HG03103 (cell line): ENCODE data around the gene GNAT2.
A peak's percentile ranks its signal among the peaks of the same experiment; 100 is the strongest.
"Not testable (repeated sequence)": the region's sequence is repeated elsewhere in the genome, so short reads cannot be mapped to it uniquely, and the experiment has no call there.

ENCODE experiments used
- ATAC-seq: cut with Tn5 transposase; IDR thresholded peaks from one replicate; pipeline ENCODE4 v1.9.1; 2021; ENCODE audit warnings: low read depth; ENCODE audit not compliant: unreplicated experiment

GNAT2 gene

GRCh38 chr1:109619576-109620400, at the start of gene GNAT2, which contains the start of gene AMPD2:
Gene GNAT2, minus strand, starts transcription at chr1:109619616. Its CDS starts 6,746 bp downstream, at chr1:109612870.
Gene AMPD2, plus strand, starts transcription at chr1:109619837. Its CDS starts 1,339 bp downstream, at chr1:109621176.
- peak; percentile 48 for ATAC-seq

- ATAC-seq = no peak
These were observed 48.8 kb upstream of the GNAT2 start for GRCh38 chr1:109668123-109668775.

- peak; percentile 92 for ATAC-seq
These were observed 48.2 kb upstream of the GNAT2 start, which contains the start of gene GSTM2 for GRCh38 chr1:109667452-109668122. Gene GSTM2, plus strand, starts transcription at chr1:109668057. Its CDS starts 59 bp downstream, at chr1:109668116.

- ATAC-seq = no peak
These were observed 45.3 kb upstream of the GNAT2 start for GRCh38 chr1:109664671-109665070.

- ATAC-seq = no peak
These were observed 42.0 kb upstream of the GNAT2 start for GRCh38 chr1:109661391-109661790.

- ATAC-seq = not testable (repeated sequence)
These were observed 41.2 kb upstream of the GNAT2 start for GRCh38 chr1:109660691-109661026.

- ATAC-seq = no peak
These were observed 40.7 kb upstream of the GNAT2 start for GRCh38 chr1:109659997-109660690.

GRCh38 chr1:109659145-109659544, 39.7 kb upstream of the GNAT2 start:
- no peak for ATAC-seq

- no peak for ATAC-seq
These were observed 39.2 kb upstream of the GNAT2 start for GRCh38 chr1:109658533-109659042.

GRCh38 chr1:109657970-109658369, 38.6 kb upstream of the GNAT2 start:
- no peak for ATAC-seq

GRCh38 chr1:109657395-109657794, 38.0 kb upstream of the GNAT2 start:
- ATAC-seq = no peak

- peak; percentile 74 for ATAC-seq
These were observed 36.5 kb upstream of the GNAT2 start, which contains the start of gene GSTM4 for GRCh38 chr1:109655615-109656519. Gene GSTM4, plus strand, starts transcription at chr1:109656099. Its CDS starts 291 bp downstream, at chr1:109656390.

- no peak for ATAC-seq
These were observed 35.1 kb upstream of the GNAT2 start for GRCh38 chr1:109654519-109654918.

- no peak for ATAC-seq
These were observed 33.9 kb upstream of the GNAT2 start for GRCh38 chr1:109653306-109653705.

- no peak for ATAC-seq
These were observed 33.0 kb upstream of the GNAT2 start for GRCh38 chr1:109652402-109652801.

GRCh38 chr1:109650609-109651008, 31.2 kb upstream of the GNAT2 start:
- no peak for ATAC-seq

GRCh38 chr1:109649491-109649914, 30.1 kb upstream of the GNAT2 start:
- no peak for ATAC-seq

- no peak for ATAC-seq
These were observed 25.3 kb upstream of the GNAT2 start for GRCh38 chr1:109644670-109645069.
